ENCODE results near the gene HGFAC.

The HGFAC gene

DNA sequence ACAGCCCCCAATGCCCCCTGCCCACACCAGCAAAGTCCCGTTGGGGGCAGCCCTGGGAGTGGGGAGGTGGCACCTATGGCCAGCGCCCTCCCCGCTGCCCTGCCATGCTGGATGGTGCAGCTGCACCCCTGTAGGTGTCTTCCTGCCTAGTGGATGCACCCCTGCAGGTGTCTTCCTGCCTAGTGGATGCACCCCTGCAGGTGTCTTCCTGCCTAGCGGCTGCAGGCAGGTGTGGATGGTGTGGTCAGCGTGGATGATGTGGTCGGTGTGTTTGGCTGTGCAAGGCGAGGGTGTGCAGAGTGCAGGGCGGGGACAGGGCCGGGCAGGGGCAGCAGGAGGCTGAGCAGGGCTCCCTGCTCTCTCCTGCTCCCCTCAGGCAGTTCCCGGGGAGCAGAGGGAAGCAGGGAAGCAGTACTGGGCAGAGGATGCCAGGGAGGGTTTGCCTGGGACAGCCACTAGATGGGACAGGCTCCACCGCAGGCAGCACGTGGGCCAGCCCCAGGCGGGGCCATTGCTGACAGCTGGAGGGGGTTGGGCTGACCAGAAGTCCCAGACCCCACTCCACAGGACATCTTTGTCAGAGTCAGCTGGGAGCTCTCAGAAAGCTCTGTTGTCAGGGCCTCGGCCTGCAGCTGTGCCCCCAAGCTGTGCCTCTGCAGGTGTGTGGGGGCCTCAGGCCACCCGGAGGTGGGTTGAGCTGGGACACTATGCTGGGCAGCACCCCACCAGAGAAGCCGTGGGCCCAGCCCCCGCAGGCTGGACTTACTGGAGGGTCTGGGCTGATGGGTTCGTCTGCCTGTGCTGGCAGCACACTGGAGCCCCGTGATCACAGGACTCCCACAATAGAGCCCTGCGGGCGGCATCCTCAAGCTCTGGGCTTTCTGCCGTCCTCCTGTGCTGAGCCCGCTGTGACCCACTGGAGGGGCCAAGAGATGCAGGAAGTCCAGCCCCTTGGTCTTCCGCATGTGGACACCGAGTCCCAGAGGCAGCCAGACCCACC is 45.1 kb downstream of the HGFAC start:
- DNase-seq (ENCODE audit: low spot score) = no peak

DNA sequence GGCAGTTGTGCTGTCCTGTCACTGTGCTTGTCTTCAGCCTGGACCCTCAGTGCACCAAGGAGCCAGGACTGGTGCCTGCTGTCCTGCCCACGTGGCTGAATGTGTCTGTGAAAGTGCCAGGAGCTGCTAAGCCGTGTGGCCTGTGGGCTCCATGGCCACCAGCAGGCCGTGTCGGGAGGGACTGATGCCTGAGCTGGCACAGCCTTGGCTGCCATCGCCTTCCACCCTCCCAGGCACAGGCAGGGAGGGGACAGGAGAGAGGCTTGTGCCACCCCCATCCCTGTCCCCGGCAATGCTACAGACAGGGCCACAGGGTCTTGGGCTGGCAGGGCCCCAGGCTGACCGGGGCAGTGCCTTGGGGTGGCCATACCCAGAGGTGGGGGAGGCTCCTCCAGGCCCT is 46.1 kb downstream of the HGFAC start:
- DNase-seq (ENCODE audit: low spot score) = no peak

DNA sequence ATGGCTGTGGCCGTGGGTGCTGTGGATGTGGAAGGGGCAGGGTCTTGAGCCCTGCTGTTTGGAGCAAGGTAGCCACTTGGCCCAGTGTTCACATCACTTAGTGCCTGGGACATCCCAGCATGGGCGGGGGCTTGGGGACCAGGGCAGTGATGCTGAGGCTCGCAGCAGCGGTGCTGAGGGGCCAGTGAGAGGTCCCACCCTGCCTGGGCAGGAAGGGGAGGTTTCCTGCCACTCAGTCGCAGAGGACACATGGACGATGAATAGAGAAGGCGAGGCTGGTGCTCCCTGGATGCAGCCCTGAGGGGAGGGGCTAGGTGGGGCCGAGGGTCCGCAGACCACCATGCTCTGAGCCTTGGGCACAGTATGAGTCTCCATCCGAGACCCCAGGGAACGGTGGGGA is 47.1 kb downstream of the HGFAC start:
- no peak for DNase-seq (ENCODE audit: low spot score)

DNA sequence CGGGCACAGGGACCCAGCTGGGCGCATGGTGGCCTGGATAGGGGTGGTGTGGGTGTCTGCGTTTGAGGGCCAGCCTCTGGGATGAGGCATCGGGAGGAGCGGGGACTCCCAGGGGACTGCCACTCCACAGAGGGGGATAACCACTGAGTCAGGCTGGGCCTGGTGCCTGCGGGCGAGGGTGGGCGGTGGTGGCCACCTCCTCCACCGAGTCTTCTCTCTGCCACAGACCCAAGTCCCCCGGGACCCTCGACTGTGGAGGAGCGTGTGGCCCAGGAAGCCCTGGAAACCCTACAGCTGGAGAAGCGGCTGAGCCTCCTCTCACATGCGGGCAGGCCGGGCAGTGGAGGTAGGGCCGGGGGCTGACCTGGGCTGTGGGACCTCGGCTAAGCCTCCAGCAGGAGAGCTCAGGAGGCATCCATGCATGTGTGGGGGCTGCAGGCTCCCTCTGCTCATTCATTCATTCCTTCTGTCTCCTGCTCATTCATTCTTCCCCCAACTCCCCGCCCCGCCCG is 47.7 kb downstream of the HGFAC start:
- DNase-seq (ENCODE audit: low spot score) = no peak

DNA sequence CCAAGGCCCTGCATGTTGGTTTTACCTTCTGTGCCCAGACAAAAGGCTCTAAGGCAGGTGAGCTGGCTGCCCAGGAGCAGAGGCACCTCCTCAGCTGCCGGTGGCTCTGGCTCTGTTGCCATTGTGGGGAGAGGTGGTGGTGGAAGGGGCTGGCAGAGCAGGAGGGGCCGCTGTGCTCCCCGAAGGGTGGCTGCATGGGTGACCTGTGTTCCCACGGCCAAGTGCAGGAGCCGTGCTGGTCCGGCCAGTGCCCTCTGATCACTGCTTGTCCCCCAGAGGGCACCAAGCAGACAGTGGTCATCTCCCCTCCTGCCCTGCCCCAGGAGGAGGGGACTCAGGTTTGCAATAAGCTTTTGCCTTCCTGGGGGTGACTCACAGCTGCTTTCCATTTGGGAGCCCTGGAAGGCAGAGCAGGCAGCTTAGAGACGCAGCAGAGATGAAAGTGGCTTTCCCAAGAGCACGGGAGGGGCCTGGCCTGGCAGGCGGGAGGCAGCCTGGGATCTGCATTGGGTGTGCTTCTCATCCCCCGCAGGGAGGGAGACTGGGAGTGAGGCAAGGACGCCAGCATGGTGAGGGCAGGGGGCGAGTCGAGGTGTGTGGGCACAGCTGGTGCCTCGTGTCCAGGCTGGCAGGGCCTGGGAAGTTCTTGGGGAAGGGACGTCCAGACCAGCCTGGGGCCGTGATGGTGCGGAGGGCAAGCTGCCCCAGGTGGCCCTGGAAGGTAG is 50.1 kb downstream of the HGFAC start:
- no peak for DNase-seq (ENCODE audit: low spot score)

DNA sequence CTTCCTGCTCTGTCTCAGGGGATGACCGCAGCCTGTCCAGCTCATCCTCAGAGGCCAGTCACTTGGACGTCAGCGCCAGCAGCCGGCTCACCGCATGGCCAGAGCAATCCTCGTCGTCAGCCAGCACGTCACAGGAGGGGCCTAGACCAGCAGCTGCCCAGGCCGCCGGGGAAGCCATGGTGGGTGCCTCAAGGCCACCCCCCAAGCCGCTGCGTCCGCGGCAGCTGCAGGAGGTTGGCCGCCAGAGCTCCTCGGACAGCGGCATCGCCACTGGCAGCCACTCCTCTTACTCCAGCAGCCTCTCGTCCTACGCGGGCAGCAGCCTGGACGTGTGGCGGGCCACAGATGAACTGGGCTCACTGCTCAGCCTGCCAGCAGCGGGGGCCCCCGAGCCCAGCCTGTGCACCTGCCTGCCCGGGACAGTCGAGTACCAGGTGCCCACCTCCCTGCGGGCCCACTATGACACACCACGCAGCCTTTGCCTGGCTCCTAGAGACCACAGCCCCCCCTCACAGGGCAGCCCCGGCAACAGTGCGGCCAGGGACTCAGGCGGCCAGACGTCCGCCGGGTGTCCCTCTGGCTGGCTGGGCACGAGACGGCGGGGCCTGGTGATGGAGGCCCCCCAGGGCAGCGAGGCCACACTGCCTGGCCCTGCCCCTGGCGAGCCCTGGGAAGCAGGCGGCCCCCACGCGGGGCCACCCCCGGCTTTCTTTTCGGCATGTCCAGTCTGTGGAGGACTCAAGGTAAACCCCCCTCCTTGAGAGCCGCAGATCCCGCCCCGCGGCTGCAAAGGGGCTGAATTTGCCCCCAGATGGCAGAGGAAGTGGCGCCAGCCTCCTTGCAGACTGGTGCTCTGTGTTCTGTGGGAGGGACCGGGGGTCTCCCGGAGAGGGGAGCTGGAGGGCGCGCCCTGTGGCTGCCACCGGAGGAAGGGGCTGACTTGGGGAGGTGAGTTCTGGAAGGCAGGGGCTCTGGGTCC is 51.3 kb downstream of the HGFAC start:
- DNase-seq (ENCODE audit: low spot score) = no peak

DNA sequence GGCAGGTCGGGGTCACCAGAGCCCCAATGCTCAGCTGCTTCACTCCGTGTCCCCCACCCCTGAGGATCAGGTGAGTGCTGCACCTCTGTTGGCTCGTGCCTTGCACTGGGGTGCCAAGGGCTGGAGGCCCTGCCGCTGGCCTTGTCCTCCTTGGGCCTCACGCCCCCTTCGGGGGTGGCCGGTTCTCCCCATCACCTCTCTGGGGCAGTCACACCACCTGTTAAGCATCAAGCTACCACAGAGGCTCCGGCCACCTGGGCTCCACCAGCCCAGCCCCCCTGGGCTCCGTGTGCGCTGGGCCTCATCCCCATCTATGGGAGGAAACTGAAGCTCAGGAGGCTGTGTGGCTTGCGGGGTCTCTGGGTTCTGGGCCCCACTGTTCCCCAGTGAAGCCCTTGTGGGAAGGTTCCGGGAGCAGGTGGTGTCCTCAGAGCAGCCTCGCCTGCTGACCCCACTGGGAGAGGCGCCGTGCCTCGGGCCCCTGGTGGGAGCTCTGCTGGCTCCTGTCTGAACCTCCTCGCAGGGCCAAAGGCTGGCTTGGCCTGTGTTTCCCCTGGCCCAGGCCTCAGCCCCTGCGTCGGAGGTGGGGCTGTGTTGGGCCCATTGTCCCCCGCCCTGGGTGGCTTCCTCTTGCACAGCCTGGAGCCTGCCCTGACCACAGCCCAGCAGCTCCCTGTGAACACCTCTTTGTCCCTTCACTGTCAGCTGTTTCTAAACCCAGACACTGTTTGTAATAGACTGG is 52.1 kb downstream of the HGFAC start:
- DNase-seq (ENCODE audit: low spot score) = no peak

DNA sequence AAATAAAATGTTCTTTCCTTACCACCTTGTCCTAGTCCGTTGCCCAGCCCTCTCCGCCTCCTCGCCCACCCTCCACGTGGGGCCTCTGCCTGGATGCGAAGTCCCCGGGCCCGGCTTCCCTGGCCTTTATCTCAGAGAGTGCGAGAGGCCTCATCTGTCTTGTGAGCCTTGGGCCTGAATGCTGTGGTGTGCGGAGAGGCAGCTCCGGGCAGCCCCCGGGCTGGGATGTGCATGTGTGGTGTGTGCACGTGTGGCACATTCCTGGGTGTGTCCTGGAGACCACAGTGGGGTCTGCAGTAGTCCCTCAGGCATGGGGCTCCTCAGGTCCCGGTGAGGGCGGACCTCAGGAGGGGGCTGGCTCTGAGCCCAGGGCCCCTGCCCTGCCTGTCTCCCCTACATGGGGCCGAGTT is 52.7 kb downstream of the HGFAC start:
- DNase-seq (ENCODE audit: low spot score) = no peak

DNA sequence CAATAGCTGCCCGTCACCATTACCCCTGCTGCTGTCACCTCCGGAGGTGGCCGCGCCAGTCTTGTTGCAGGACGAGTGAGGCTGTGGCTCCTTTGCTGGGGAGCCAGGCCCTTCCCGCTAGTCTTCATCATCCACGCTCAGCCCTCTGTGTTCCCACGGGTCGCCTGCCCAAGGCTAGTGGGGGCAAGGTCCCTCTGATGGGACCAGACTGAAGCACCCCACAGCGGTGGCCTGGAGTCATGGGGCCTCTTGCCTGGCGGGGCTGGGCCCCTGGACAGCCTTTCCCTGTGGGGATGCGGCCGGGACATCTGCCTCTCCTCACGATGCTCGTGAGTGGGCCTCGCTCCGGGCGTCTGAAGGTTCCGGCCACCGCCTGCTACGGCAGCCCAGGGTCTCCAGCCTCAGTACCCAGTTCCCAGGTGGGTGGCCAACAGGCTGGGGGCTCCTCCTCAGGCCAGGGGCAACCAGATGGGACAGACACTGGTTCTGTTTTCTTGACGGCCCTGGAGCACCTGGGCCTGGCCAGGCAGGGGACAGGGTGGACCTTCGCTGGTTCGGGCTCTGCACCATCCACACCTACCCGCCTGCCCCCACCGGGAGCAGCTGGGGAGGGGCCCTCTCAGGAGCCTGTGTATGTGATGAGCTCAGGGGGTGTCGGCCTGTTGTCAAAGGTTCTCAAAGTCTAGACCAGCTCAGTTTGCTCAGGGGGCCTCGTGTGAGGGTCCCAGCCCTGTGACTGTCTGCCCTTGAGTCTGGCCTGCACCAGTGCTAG is 53.6 kb downstream of the HGFAC start:
- DNase-seq (ENCODE audit: low spot score) = no peak

DNA sequence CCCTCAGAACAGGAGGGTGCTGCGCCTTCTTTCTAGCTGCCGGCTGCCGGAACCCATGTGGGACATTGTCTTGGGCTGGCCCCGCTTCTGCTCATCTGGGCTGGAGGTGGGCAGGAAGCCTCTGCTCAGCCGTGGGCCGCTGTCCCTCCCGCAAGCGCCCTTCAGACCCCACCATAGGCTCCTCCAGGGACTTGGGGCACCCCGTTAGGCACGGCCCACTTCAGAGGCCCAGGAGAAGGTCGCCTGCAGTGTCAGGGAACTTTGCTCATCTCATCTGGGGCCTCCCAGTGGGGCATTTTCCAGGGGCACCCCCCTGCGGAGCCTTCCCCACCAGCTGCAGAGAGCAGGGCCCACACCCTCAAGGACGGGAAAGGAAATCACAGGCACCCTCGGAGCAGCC is 54.3 kb downstream of the HGFAC start:
- no peak for DNase-seq (ENCODE audit: low spot score)

DNA sequence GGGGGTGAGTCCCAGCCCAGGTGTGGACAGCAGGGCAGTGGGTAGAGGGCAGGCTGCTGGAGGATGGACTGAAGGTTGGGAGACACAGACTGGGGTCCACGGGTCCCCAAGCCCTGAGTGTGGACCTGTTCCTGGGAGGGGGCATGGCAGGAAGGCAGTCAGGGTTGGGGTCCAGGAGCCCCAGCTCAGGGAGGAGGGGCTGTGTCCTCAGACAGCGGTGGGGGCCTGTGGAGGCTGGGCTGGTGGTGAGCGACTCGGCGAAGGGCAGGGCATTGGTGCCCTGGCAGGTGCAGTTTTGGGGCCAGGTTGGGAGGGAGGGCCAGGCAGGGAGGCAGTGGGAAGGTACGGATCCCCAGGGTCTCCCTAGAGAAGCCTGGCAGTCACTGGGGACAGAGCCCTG is 55.3 kb downstream of the HGFAC start:
- DNase-seq (ENCODE audit: low spot score) = no peak

DNA sequence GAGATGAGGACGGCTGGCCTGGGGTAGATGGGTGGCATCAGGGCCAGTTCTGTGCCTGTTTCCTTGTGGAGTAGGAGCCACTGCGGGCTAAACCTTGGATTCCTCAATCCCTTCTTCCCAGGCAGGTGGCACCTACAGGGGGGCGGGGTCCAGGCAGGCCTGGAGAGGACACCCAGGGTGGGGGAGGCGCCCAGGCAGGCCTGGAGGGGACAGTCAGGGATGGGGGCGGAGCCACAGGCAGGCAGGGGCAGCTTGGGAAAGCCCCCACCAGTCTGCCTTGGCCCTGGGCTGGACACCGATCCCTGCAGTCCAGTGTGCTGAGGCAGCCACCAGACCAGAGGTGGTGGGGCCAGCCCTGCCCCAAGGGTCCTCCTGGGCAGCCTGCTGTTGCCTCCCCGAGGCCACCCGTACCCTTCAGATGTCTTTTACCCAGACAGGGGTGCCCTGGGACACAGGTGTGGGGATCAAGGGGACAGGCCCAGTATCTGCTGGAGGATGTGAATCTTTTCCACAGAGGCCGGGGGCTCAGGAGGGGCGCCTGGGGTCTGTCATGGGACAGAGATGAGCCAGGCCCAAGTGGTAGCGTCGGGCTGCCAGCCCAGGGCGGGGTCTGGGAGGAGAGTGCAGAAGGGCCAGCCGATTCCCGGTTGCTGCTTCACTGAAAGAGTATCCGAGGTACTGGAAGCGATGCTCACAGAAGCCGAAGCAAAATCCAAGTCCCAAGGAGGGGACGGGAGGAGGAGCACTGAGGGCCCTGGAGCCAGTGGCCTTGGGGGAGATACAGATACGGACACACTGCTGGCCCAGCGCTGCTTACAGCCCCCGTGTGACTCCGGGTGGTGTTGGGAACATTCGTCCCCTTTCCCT is 56.0 kb downstream of the HGFAC start:
- DNase-seq (ENCODE audit: low spot score) = no peak

DNA sequence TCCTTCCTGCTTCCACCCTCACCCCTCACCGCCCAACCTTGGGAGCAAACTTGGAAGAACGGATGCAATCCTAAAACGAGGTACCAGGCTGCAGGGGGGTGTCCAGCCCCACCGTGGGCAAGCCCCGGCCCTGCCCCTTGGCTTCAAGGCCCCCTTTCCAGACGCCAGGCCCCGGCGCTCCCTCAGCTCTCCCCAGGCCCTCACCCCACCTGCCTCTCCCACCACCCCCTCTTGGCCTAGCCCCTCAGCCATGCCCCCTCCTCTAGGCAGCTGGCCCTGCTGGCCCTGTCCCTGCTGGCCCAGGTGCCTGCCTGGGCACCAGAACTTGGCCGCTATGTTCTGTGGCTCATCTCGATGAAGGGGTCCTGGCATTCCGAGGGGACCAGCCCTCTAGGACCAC is 56.6 kb downstream of the HGFAC start:
- DNase-seq (ENCODE audit: low spot score) = no peak
